Mammary epithelial cell (primary cell): ENCODE data around the gene HTRA3.

Experiments
- CTCF ChIP-seq, 2 donors: IDR thresholded peaks in 1 of 2; conservative IDR thresholded peaks in 1 of 2; 2 replicates each; pipeline ENCODE4 v1.5.1; 2011 to 2012; ENCODE audit warnings: inconsistent platforms in 2 of 2, low read length in 2 of 2, mild to moderate bottlenecking in 2 of 2, control low read depth in 1 of 2, low read depth in 1 of 2; ENCODE audit not compliant: insufficient read depth in 1 of 2; ENCODE audit errors: extremely low read depth in 1 of 2
- EZH2 ChIP-seq: IDR thresholded peaks from 2 replicates; pipeline ENCODE4 v1.6.1; 2012; ENCODE audit warnings: low read length, inconsistent platforms, borderline replicate concordance

GRCh38 chr4:8329859-8330761, 60.6 kb downstream of the HTRA3 start:
- TF ChIP-seq CTCF (conservative IDR thresholded peaks at IDR 0.05 in 1 of 2, IDR thresholded peaks at IDR 0.05 in 1 of 2; ENCODE audit: extremely low read depth in 1 of 2, insufficient read depth in 1 of 2, low read depth in 1 of 2, low read length in 2 of 2) (no peak), EZH2 (no peak)
